HG03064 (cell line): ENCODE results near the gene AMDHD1.

Experiments used
- ATAC-seq: cut with Tn5 transposase; IDR thresholded peaks from one replicate; pipeline ENCODE4 v1.9.1; 2021; ENCODE audit warnings: low read depth; ENCODE audit not compliant: unreplicated experiment

Gene AMDHD1, protein sequence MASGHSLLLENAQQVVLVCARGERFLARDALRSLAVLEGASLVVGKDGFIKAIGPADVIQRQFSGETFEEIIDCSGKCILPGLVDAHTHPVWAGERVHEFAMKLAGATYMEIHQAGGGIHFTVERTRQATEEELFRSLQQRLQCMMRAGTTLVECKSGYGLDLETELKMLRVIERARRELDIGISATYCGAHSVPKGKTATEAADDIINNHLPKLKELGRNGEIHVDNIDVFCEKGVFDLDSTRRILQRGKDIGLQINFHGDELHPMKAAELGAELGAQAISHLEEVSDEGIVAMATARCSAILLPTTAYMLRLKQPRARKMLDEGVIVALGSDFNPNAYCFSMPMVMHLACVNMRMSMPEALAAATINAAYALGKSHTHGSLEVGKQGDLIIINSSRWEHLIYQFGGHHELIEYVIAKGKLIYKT

DNA sequence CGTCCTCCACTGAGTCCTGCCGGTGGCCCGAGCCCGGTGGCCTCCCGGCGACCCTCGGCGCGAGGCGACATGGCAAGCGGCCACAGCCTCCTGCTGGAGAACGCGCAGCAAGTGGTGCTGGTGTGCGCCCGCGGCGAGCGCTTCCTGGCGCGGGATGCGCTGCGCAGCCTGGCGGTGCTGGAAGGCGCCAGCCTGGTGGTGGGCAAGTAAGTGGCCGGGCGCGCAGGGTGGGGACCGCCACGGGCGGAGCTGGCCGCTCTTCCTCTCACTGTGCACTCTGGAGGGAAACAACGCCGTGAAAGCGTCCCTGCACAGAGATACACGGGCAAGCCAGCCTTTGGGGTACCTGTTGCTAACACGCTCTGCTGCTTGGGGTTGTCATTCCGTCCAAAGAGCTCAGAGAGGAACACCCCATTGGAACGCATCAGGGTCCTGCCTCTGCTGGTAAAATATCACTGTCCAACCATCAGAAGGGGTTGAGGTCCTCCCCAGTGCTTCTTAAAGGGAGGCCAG, at the start of gene AMDHD1:
TSS of gene AMDHD1 (plus strand) at position 2 of the 513 bp plus-strand sequence. CDS start at position 70, 68 bp downstream.
- peak; percentile 63 for ATAC-seq

DNA sequence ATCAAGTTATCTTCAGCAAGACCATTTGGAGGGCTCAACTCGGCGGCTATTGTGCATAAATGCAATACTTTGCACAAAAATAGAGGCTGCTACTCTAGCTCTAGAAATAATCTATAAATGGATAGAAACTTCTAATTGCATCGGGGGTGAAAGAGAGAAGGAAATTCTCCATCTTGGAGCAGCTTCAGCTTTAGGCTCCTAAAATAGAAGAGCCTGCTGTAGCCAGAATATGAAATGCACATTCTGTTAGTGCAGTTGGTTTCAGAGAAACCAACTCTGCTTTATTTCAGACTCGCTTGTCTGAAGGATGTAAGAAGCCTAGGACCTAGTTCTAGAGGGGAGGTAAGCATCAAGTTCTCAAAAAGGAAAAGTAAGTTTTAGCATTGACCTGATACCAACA, 46.3 kb upstream of the AMDHD1 start:
- ATAC-seq, result no peak

DNA sequence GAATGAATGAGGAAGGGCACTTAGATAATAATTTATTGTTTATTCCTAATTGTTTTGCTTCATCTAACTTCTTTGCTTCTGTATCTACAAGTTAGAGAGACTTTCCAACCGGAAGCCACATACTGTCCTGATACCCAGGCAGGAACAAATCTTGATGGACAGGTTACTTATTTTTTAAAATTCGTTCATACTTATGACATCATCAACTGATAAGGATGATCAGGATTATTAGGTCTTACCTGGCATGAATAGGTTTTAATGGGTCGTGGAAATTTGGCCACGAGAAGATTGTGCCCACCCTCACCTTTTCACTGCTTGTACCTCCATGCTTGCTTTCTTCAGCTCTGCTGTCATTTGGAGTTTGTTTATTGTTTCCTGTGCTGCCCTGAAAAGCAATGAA, 45.0 kb upstream of the AMDHD1 start:
- no peak for ATAC-seq

DNA sequence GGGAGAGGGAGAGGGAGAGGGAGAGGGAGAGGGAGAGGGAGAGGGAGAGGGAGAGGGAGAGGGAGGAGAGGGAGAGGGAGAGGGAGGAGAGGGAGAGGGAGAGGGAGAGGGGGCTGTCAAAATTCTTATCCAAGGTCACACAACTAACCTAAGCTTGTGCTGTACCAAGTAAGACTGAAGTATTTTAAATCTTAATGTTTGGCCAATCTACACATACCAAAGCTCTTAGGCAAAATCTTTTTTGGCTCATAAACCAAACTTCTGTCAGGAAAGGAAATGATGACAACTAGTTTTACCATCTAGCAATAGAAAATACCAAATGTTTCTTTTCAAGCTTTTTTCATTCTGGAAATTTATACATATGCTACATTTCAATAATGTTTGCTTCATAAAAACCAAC, 34.6 kb upstream of the AMDHD1 start:
- ATAC-seq, result no peak

DNA sequence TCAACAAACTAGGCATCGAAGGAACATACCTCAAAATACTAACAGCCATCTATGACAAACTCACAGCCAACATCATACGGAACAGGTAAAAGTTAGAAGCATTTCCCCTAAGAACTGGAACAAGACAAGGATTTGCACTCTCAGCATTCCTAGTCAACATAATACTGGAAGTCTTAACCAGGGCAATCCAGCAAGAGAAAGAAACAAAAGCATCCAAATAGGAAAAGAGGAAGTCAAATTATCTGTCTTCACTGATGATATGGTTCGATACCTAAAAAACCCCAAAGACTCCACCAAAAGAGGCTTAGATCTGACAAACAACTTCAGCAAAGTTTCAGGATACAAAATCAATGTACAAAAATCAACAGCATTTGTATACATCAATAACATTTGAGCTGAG, 33.3 kb upstream of the AMDHD1 start:
- ATAC-seq, result no peak

DNA sequence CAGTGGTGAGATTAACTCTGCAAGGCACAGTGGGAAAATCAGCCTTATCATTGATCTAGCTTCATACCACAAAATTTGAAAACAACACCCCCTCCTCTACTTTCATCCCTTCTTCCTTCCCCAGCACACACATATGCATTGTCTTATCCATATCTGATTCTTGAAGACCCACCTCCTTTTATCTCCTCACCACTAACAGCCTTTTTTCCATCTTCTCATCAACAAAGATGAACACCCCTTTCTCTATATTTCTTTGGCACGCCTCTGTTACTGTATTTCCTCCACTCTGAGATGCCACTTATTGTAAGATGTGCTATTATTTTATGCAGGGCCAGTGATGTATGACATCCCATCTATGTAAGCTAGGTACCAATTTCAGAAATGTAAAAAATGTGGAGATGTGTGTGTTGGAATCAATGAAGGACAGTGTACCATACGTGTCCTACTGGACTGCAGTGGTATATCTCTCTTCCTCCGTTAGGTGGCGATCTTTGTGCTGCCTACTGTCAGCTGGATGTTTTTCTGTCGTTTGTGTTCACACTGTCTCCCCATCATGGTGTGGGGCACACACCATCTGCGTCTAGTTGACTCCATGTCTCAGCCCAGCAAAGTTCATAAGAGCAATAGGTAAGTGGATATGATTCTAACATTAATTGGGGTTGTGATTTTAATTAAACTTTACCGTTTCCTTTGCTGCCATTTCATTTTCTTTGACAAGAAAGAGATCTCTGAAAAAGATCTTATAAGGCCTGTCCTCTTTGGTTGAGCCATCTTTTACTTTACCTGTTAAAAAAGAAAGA, 24.7 kb upstream of the AMDHD1 start:
- no peak for ATAC-seq

DNA sequence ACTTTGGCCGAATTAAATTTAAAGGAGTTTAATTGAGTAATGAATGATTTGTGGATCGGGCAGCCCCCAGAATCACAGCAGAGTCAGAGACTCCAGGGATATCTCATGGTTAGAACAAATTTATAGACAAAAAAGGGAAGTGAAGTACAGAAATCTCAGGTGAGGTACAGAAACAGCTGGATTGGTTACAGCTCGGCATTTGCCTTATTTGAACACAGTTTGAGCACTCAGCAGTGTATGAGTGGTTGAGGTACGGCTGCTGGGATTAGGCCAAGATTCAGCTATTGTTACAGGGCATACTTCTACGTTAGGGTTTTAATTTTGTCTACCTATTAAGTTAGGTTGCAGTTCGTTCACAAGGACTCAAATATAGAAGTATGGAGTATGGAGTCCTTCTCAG, 24.0 kb upstream of the AMDHD1 start:
- ATAC-seq, result no peak

DNA sequence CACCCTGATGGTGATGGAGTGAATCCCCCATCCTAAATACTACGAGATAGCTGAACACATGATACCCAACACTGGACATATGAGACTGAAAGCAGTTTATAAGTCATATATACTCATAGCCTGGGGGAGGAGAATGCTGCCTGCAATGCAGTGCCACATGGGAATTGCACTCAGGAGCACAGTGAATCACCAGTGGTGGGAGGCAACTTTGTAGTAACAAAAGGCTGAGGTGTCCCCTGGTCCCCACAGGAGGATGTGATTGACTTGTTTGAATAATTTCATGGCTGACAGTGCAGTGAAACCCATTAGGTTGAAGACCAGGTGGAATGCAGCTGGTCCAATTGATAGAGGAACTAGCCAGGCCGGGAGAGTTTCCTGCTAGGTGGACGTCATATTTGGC, 20.9 kb upstream of the AMDHD1 start:
- ATAC-seq, result no peak

DNA sequence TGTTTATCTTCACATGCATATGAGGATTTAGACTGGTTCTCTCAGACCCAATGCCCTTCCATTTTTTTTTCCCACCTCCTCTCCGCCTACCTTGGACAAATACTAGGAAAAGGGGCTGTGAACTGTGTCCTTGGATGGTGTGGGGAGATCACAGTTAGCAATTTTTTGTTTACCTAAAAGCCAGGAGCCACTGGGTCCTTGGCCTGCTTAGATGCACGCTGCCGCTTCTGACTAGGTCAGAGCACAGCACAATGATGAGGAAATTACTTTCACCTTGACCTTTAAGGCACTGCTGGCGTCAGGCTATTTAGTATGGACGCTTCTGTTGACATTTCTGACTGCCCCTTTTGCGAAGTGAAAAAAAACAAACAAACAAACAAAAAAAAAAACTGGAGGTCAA, 2.6 kb upstream of the AMDHD1 start:
- ATAC-seq, result no peak

DNA sequence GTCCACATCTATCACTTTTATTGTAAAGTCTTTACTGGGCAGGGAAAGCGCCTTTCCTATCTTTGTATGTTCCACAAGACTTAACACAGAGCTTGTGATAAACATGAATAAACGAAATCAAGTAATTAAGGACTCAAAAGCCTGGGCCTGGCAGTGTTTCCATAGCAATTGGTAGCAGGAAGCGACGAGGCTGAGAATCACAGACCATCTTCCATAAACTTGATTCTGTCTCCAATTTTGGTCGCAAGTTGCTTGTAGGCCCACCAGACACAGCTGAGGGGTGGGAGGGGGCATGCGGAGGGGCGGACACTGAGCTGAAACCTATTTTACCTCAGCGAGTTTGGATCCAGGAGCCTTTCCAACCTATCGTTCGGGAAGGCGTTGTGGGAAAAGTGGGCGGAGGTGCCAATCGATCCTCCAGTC, 1.0 kb upstream of the AMDHD1 start:
- ATAC-seq, result no peak

DNA sequence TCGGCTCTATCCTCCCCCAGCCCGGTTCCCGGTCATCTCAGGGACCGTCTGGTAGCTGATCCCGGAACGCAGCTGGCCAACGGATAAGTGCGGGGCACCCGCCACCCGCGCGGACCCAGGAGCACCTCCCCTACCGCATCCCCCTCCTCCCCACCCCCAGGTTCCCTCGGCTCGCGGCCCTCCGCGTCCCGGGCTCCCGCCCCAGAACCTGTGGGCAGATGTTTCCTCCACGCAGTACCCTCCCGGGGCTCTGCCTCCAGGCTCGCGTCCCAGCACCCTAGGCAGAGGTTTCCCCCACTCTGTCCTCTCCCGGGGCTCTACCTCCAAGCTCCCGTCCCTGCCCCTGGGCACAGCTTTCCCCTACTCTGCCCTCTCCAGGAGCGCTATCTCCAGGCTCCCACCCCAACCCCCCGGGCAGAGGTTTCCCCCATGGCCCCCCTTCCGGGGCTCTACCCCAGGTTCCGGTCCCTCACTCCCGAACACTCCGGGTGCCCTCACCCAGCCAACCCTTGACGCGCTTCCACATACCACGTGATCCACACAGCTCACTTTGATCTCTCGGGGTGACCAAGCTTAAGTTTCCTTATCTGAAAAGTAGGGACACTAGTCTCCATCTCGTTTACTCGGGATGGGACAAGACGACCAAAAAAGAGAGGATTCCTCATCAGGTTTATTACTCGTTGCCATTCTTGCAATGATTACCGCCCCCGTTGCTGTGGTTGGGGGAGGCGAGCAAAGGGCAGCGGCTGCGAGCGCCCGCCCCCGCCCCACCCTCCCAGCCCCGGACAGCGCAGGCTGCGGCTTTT, 404 bp upstream of the AMDHD1 start, which contains the start of gene CCDC38:
TSS of gene CCDC38 (minus strand) at position 91 of the 806 bp plus-strand sequence. CDS start 6,105 bp downstream, outside the sequence.
- ATAC-seq, result peak; percentile 99

DNA sequence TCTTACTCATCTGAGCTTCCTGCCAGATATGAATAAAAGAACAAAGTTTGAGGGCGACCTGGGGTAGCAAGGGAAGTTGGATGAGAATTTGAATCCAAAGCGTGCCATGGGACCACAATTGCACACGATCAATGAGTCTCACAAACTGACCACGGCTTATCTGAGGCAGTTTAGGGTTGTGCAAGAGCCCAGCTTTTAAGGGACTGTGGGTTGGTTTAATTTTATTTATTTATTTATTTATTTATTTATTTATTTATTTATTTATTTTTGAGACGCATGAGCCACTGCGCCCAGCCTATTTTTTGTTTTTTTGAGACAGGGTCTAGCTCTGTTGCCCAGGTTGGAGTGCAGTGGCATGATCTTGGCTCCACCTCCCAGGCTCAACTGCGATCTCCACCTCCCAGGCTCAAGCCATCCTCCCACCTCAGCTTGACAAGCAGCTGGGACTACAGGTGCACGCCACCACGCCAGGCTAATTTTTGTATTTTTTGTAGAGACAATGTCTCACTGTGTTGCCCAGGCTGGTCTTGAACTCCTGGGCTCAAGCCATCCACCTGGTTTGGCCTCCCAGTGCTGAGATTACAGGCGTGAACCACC, 1.1 kb downstream of the AMDHD1 start:
- no peak for ATAC-seq

DNA sequence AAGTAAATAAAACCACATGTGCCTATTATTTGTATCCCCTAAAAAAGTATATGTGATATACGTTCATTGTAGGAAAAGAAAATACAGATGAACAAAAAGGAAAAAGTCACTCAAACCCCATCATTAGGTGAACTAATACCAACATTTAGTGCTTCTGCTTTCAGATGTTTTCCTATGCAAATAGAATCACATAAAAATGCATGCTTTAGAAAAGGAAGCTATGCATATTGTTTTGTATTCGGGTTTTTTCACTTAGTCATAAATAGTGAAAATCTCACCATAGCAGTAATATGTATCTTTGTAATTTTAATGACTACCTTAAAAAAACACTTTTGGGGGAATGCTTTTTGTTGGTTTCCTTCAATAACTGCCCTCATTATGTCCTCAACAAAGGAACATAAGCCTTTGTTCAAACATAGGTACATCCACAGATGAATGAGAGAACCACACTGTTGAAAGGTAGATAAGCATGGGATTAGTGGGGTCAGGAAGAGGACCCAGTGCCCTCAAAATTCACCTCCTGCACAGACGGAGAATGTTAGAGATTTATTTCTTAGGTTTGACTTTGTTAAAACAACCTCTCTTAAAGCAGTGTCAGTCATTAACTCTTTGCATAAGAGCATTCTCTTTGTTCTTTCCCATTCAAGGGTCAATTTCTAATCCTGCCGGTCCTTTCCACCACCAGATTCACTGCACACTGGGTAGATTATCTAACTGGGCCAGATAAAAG, 6.5 kb downstream of the AMDHD1 start:
- no peak for ATAC-seq

DNA sequence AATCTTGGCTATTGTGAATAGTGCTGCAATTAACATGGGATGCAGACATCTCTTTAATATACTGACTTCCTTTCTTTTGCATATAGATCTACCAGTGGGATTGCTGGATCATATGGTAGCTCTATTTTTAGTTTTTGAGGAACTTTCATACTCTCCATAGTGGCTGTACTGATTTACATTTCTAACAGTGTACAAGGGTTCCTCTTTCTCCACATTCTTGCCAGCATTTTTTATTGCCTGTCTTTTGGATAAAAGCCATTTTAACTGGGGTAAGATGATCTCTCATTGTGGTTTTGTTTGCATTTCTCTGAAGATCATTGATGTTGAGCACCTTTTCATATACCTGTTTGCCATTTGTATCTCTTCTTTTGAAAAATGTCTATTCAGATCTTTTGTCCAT, 8.4 kb downstream of the AMDHD1 start:
- no peak for ATAC-seq

DNA sequence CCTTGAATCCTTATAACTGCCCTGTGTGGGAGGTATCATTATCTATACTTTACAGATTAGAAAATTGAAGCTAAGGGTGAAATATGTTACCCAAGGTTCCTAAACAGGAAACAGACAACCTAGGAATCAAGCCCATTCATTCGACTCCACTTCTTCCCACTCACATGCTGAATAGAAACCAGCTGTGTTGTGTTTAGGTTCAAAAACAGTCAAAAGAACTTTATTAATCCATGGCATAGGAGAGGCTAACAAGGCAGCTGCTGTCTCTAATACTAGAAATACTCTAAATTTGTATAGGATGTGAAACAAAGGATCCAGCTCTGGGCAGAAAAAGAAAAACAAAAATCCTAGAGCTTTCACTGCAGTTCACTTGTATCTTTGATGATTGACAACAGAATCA, 9.9 kb downstream of the AMDHD1 start:
- ATAC-seq, result no peak

DNA sequence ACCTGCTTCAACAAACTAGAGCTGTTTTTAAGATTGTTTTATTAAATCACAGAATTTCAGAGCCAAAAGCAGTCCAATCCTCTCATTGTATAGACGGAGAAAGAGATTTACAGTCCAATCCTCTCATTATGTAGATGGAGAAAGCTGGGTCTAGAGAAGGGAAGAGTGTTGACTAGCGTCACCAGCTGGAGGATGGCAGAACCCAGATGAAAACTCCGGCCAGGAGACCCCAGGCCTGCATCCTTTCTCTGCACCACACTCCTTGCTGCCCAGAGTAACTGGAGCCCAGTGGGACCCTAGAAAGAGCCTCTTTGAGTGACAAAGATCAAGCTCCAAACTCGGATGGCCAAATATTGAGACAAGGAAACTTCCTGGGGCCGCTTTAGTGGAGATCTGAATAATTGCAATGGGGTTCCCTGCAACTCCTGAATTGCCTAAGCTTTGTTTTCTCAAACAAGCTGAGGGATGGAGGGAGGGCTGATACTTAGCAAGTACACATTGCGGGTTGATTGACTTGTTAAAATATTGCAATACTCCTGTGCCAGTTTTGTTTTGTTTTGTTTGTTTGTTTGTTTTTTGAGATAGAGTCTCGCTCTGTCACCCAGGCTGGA, 12.5 kb downstream of the AMDHD1 start:
- no peak for ATAC-seq

DNA sequence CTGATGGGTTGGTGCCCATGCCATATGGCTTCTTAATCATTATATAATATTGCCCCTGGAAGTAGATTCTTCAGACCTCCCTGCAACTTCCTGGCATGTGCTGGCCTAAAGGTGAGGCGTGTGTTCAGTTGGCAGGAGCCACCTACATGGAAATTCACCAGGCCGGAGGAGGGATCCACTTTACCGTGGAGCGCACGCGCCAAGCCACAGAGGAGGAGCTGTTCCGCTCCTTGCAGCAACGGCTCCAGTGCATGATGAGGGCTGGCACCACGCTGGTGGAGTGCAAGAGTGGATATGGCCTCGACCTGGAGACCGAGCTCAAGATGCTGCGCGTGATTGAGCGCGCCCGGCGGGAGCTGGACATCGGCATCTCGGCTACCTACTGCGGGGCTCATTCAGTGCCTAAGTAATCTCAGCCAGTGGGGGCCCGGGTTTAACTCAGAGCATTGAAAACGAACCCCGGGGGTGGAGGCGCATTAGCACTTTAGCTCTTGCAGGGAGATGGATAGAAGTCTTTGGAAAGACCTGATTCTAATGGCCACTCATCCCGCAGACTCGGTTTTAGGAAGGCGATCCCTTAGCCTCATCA, 13.5 kb downstream of the AMDHD1 start:
- ATAC-seq, result no peak

DNA sequence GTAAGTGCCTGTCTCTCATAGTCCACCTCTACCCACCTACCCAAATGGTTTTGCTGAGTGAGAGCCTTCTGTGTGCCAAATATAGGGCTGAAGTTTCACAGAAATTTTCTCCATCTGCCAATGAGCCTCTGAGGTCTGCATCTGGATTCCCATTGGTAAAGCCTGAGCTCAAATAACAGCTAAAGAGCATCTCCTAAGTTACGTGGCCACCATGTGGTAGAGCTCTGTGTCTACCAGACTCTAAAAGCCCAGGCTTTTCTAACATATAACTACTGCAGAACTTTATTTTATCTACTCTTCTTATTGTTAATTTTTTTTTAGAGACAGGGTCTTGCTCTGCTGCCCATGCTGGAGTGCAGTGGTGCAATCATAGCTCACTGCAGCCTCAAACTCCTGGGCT, 16.0 kb downstream of the AMDHD1 start:
- no peak for ATAC-seq

DNA sequence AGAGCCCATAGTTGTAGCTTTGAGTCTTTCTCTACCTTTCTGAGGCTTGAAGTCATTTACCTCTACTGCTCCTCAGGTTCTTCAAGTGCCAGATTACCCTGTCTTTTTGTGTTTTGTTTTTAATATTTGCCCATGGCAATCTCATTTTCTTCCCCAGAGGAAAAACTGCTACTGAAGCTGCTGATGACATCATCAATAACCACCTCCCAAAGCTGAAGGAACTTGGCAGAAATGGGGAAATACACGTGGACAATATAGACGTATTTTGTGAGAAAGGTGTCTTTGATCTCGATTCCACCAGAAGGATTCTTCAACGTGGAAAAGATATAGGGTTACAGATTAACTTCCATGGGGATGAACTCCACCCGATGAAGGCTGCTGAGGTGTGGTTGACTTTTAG, 17.1 kb downstream of the AMDHD1 start:
- ATAC-seq, result no peak
